HG03025 (cell line): ENCODE measurements around the gene EPHB3.
"Not testable (repeated sequence)": the region's sequence is repeated elsewhere in the genome, so short reads cannot be mapped to it uniquely, and the experiment has no call there.

ENCODE experiments used
- ATAC-seq: cut with Tn5 transposase; IDR thresholded peaks from one replicate; pipeline ENCODE4 v1.9.1; 2021; ENCODE audit warnings: mild to moderate bottlenecking, moderate library complexity; ENCODE audit not compliant: unreplicated experiment, low FRiP score

Gene EPHB3

GRCh38 chr3:184596886-184597575, 35.4 kb downstream of the EPHB3 start:
- ATAC-seq: no peak

- ATAC-seq: no peak
Measured at GRCh38 chr3:184597829-184598573, 36.4 kb downstream of the EPHB3 start.

DNA sequence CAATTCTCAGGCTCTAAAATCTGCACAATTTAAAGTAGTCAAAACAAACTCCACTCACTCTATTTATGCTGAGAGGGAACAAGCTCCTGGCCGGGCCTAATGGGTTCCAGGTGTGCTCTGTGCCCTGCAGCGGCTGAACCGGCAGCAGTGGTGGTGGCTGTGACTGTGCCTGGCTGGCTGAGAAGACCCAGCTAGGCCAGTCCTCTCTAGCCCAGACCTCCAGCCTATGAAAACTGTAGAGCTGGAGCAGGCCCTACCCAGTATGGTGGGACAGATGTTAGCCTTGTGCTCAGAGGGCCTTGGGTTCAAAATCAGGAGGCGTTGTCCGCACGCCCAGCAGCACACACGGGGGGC, 37.0 kb downstream of the EPHB3 start:
- ATAC-seq: no peak

DNA sequence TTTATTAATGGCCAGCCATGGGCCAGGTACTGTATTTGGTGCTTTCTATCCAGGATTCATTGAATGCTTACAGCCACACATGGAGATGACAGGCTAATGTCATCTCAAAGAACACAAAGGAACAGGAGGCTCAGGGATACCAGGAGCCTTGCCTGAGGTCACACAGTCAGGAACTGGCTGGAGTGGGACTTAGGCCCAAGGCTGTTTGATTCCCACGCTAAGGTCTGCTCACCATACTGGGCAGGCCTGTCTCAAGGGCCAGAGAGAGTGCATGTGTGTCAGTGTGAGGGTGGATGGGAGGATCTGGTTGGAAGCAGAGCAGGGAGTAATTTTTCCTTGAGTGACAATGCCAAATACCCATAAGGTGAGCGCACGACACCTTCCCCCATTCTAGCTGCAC, 37.6 kb downstream of the EPHB3 start:
- ATAC-seq: no peak

- ATAC-seq: no peak
Measured at GRCh38 chr3:184600685-184601377, 39.2 kb downstream of the EPHB3 start.

GRCh38 chr3:184601576-184602371, 40.2 kb downstream of the EPHB3 start:
- no peak for ATAC-seq

DNA sequence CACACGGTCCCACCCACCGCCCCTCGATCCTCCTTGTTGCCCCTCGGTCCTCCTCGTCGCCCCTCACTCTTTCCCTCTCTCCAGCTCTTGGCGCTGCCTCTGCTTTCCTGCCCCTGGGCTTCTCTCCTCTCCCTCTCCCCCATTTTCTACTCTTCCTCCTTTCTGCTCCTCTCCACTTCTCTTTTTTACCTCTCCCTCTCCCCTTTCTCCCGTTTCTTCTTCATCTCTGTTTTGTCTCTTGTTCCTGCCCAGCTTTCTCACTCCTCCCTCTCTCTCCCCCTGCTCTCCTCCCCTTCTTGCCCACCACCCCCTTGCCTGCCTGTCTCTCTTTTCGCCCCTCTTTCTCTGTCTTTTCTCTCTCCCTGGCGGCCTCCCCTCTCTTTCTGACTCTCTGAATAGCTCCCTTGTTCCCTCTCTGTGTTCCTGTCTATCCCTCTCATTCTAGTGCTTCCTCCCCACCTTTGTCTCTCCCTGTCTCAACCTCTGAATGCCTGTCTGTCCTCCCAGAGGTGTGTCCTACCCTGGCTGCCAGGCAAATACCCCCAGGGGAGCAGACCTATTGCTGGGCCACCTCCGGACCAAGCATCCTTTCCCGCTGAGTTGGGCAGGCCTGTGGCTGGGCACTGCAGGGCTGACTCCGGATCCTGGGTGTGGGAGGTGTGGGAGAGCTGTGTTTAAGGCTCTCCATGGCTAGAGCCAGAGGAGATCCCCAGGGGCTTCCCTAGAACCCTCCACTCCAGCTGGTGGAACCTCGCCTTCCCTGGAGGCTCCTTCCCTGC, 41.0 kb downstream of the EPHB3 start:
- ATAC-seq: no peak

GRCh38 chr3:184603151-184604030, 41.8 kb downstream of the EPHB3 start:
- ATAC-seq: no peak

DNA sequence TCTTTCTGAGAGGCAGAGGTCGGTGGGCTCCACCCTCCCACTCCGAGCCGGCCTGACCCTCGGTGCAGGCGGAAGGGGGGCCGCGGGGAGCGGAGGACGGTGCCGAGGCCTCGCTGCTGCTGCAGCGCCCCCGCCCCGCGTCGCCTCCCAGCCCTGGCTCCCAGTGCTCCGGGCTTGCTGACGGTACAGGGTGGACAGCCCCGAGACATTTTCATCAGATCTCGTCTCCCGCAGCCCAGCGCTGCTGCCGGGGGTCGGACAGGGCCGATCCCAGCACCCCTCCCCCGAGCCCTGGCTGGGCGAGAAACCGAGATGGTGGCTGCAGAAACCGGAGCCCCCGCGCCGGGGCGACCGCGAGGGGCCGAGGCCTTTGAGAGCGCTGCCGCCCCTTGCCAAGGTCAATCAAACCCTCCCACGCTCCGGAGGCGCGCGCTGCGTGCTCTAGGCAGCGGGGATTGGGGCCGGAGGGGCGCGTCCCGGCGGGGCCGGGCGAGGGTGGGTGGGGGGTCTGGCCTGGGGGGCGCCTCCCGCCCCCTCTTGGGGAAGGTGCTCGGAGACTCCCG, 42.5 kb downstream of the EPHB3 start:
- ATAC-seq: no peak

GRCh38 chr3:184604615-184605290, 43.2 kb downstream of the EPHB3 start:
- no peak for ATAC-seq

GRCh38 chr3:184608209-184608608, 46.6 kb downstream of the EPHB3 start:
- ATAC-seq: no peak

DNA sequence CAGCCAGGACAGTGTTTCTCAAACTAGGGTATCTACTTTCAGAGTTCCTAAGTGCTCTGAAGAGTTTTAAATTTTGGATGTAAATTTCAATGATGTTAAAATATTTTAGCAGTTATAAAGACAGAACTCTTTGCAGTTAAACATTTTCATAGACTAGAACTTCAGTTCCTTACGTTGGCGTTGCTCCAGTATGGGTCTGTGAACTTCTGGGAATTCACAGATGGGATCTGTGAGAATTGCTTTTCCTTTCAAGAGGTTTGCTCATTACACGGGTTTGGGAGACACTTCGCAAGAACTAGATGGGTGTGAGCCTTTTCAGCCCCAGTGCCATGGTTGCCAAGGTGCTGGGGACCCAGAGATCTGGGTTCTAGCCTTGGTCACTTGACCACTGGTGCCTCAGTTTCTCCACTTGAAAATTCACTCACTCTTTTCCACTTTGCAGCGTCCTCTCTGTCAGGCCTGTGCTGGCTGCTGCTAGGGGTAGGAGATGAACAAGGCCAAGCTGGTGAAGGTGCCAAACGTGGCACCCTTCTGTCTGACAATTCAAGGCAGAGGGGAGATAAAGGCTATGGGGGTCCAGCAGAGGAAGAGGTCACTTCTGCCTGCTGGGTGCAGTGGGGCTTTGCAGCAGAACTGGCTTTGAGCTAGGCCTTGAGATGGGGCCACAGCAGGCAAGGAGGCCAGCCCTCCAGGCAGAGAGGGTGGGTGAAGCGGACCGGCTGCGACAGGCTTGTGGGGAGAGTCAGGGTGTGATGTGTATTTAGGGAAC, 48.1 kb downstream of the EPHB3 start:
- ATAC-seq: no peak

- ATAC-seq: no peak
Measured at GRCh38 chr3:184610245-184610871, 48.8 kb downstream of the EPHB3 start.

DNA sequence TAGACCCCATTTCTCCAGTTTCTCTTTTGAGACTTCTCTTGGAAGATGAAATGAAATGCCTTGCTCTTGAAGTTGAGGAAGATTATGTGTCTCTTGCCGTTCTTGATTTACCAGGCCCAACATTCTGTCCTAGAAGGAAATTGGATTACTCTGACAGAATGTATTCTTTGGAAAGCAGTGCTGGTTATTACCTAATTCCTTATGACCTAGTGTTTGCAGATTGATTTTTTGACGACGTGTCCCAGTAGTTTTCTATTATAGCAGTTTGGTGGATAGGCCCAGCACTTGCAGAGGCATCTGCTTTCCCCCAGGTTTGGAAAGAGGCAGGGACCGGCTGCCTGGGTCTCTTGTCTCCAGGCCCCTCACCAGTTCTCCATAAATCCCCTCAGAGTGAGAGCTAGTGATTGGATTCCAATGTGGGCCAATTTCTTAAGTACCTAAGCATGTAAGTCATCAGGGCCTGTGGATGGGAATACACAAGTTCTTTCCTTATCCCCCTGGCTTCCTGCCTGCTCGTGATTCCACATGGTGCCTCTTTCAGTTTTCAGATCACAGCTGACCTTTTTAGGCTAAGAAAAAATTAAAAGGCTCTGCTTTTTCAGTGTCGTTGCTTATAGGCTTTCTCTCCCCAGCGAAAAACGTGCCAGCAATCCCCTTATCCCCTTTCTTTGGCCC, 50.2 kb downstream of the EPHB3 start:
- no peak for ATAC-seq

GRCh38 chr3:184615396-184615795, 53.8 kb downstream of the EPHB3 start:
- no peak for ATAC-seq

GRCh38 chr3:184616436-184616835, 54.9 kb downstream of the EPHB3 start:
- no peak for ATAC-seq

- not testable (repeated sequence) for ATAC-seq
Measured at GRCh38 chr3:184617306-184617705, 55.7 kb downstream of the EPHB3 start.
